Stimulated activated CD8-positive, alpha-beta memory T cell treated with anti-CD3 and anti-CD28 coated beads, Interleukin-7, amount 100 ng/mL, for 48 hours (primary cell): ENCODE results near the gene MICU1.
"Not testable (repeated sequence)": the region's sequence is repeated elsewhere in the genome, so short reads cannot be mapped to it uniquely, and the experiment has no call there.

Source experiments
- DNase-seq, 2 donors: peaks; one replicate each; pipeline ENCODE4 v3.0.0-alpha.2; 2020; ENCODE audit warnings: low read depth in 1 of 2; ENCODE audit errors: extremely low read depth in 1 of 2

Gene MICU1, protein sequence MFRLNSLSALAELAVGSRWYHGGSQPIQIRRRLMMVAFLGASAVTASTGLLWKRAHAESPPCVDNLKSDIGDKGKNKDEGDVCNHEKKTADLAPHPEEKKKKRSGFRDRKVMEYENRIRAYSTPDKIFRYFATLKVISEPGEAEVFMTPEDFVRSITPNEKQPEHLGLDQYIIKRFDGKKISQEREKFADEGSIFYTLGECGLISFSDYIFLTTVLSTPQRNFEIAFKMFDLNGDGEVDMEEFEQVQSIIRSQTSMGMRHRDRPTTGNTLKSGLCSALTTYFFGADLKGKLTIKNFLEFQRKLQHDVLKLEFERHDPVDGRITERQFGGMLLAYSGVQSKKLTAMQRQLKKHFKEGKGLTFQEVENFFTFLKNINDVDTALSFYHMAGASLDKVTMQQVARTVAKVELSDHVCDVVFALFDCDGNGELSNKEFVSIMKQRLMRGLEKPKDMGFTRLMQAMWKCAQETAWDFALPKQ

DNA sequence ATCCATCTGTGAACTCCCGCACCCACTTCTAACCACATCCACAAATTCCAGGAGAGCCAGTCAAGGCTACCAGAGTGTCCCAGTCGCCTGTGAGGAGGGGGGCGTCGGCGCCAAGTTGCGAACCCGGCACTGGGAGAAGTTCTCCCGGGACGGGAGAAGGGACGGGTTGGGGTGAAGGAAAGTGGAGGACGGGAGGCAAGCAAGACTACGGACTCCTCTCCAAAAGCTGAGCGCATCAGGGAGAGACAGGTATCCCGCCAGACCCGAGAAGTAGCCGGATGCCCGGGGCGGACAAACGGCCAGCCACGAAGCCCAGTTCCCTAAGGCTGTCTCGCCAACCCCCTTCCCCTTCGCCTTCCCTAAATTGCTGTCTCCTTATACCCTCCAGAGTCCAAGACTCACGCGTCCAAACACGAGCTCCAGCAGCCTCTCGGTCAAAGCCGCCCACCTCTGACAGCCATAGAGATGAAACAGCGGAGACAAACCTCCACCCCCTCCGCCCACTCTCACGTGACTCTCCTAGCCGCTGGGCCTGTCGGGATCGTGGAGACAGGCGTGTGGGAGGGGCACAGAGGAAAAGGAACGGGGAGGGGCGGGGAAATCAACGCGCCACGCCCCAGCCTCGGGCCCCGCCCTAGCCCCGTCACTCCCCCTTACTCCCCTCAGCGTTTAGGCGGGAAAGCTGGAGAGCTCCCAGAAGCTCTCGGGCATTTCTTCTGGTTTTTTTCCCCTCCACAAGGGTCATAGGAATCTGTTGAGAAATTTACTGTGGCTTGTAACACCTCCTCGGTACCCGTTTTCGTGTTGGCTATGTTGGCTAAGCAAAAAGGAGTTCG lies at the start of gene MICU1:
Gene MICU1 (minus strand): TSS at position 472 of the 836 bp plus-strand sequence. CDS start 59,286 bp downstream, outside the sequence.
- peak; percentile 87 to 95 for DNase-seq

DNA sequence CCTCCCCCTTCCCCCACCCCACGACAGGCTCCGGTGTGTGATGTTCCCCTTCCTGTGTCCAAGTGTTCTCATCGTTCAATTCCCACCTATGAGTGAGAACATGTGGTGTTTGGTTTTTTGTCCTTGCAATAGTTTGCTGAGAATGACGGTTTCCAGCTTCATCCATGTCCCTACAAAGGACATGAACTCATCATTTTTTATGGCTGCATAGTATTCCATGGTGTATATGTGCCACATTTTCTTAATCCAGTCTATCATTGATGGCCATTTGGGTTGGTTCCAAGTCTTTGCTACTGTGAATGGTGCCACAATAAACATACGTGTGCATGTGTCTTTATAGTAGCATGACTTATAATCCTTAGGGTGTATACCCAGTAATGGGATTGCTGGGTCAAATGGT lies 48.3 kb upstream of the MICU1 start:
- not testable (repeated sequence) for DNase-seq

DNA sequence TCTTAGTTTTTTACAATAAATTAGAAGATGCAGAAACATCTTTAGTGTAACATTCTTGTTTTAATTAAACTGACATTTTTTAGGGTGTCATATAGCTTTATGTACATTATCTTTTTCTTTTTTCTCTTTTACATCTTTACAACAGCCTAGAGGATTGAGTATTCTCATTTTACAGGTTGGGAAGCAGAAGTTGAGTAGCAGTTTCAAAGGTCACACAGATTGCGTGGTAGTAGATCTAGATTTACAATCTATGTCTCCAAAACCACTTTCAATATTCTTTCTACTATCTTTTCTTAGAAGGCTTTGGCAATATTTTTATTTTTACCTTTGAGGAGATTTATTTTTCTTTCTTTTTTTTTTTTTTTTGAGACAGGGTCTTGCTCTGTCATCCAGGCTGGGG lies 47.4 kb upstream of the MICU1 start:
- DNase-seq = no peak

DNA sequence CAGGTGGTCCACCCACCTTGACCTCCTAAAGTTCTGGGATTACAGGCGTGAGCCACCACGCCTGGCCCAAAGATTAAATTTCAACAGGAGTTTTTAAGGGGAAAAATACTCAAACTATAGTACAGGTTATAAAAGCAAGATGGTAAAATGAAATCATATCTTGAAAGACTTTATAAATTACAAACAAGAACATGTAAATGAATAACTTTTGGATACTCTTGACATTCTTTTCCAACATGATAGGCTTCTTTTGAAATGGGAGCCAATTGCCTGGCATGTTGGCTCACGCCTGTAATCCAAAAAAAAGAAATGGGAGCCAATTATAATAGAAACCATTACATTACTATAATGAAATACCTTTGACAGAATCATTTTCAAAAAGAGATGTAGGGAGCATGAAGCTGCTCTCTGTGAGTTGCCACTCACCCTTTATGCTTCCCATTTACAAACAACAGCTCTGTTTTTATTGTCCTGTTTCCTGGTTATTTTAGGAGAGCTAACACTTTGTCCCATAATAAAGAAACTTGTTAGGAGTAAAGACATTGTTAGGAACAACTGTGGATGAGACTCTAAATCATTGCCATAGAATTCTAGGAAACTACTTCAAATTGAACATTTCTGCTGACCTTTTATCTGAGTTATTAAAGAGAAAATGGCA lies 41.5 kb upstream of the MICU1 start:
- no peak for DNase-seq

DNA sequence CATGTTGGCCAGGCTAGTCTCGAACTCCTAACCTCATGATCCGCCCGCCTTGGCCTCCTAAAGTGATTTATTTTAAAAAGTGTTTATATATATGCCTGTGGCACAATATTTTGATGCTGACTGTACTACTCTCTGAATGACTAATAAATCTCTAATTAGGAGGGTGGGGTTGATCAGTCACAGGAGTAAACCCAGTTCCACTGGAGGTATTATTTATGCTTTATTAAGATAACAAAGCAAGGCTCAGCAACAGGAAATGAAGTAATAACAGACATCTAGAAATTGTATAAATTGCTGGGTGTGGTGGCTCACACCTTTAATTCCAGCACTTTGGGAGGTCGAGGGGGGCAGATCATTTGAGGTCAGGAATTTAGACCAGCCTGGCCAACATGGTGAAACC lies 40.0 kb upstream of the MICU1 start:
- DNase-seq = no peak

DNA sequence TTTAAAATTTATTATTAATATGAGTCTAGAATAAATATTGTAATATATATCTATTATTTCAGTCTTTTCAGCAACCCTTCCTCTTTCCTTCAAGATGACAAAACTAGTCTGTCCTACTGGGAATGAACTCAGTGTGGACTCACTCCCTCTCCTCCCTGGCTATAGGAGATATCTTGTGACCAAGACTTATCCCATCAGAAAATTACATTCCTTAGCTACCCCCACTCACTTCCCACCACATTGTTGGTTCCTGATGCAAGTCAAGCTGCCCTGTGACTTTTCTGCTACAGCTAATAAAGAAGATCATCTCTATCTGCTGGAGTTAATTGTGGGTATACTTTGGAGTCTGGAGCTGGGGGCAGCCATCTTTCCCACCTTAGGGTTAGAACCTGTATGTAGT lies 38.1 kb upstream of the MICU1 start:
- DNase-seq = no peak

DNA sequence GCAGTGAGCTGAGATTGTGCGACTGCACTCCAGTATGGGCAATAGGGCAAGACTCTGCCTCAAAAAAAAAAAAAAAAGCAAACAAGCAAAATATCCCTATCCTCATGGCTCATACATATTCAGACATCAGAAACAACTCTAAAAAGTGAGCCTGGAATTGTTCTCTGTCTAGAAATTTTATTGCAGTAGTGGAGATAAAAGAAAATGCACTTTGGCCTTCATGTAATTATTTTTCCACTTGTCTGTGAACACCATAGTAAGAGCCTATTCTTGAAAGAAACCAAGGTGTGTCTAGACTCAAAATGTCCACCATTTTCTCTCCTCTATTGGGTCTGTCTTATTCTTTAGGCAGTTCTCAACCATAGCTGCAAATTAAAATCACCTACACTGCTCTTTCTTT lies 35.6 kb upstream of the MICU1 start:
- DNase-seq = no peak

DNA sequence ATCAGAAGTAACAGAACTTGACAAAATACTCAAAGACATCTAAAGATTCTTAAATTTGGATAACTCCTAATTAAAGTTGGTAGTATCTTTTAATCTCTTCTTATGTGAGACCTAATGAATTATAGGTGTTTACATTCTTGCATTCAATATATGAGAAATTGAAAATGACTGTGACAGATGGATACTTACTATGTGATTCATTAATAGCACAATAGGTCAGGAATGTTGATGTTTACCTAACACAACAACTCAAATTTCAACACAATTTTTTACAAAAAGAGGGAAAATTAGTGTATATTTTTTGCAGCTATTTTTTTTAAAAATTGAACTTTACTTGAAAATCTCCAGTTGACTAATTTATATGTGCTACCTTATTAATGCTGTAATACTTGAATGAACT lies 34.3 kb upstream of the MICU1 start:
- no peak for DNase-seq

DNA sequence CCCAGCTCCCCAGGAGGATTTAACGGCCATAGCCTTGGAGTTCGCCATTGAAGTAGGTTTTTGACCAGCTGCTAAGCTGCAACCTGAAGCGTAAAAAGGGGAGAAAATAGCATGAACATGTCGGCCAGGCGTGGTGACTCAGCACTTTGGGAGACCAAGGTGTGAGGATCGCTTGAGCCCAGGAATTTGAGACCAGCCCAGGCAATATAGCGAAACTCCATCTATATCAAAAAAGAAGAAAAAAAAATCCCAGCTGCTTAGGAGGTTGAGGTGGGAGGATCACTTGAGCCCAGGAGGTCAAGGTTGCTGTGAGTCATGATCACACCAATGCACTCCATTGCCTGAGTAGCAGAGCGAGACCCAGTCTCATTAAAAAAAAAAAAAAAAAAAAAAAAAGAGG lies 33.8 kb upstream of the MICU1 start:
- DNase-seq = no peak

DNA sequence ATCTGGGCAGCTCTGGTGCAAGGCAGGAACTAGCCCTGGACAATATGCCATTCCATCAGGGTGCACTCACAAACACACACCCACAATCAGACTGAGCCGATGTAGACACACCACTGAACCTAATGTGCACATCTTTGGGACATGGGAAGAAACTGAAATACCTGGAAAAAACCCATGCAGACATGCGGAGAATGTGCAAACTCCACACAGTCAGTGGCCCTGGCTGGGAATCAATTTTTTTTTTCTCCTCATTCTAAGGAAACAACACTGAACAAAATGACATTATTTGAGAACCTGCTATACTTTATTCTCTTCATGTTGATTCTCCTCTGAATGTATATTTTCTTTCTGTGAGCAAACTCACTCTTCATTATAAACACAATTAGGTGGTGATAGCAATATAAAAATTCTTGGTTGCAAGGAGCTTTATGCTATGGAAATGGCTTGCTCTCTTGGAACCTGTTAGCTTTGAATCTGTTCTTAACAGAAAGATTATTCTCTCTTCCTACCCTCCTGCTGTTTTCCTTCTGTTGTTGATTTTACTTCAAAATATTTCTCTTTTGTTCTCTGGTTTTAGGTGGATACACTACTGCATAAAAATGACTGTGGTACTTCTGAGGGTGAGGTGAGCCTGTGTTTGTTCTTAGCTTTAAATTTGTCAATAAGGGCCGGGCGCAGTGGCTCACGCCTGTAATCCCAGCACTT lies 33.0 kb upstream of the MICU1 start:
- no peak for DNase-seq

DNA sequence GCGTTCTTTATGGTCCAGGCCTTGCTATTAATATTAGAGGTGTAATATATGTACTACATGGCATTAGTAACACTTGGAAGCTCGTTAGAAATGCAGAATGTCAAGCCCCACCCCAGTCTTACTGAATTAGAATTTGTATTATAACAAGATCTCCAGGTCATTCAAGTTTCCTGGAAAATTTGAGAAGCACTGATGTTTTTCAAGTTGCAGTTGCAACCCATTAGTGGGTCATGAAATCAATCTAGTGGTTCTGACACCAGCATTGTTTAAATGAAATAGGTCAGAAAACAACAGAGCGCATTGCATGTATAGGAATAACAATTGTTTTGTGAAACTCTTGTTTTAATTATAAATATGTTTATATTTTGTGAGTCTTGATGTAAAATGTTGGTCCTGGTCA lies 28.8 kb upstream of the MICU1 start:
- no peak for DNase-seq

DNA sequence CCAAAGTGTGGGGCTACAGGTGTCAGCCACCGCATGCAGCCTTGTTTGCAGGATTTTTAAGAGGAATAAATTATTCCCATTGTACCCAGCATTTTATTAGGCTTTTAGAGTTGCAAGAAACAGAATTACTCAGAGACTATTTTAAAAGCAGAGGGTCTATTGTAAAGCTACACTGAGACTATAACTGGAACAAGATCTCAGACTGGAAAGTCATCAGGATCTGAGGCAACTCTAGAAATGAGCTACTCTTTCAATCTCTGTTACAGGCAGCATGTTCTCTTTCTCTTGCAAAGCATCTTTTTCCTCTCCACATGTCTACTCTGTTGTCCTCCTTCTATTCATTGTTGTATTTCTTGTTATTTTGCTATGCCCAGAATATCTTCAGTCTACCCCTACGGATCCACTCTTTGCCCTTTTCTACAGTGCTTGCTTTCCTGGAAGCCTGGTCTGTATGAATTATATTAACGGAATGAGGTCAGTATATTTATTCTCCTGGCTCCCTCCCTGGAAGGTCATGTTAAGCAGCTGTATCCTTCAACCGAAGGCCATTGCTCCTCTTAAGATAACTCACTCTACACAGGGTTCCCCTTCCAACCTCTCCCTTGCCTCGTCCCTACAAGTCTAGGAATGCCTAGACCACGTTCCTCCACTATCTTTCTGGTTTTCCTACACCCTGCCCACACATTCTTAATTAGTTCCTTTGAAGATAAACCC lies 27.7 kb upstream of the MICU1 start:
- no peak for DNase-seq

DNA sequence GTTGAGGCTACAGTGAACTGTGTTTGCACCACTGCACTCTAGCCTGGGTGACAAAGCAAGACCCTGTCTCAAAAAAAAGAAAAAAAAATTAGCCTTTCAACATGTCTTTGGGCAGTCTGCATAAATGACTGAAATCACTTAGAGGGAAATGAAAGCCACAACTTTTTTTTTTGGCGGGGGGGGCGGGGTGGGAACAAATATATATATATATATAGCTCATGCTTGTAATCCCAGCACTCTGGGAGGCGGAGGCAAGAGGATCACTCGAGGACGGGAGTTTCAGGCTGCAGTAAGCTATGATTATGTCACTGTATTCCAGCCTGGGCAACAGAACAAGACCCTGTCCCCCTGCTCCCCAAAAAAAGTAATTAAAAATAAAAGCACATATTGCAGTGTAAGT lies 23.4 kb upstream of the MICU1 start:
- no peak for DNase-seq

DNA sequence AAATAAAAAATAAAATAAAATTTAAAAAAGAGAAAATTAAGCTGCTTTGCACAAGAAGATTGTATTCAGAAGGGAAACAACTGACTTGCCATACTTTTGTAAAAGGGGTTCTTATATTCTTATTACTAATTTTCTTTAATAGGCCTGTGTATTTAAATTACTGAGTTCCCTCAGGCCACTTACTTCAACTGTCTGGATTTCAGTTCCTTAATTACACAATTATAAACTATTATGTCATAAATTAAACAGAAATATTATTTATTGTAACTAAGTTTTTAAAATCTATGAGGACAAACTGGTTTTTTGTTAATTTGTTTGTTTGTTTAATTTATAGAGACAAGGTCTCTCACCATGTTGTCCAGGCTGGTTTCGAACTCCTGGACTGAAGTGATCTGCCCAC lies 22.4 kb upstream of the MICU1 start:
- DNase-seq = no peak

DNA sequence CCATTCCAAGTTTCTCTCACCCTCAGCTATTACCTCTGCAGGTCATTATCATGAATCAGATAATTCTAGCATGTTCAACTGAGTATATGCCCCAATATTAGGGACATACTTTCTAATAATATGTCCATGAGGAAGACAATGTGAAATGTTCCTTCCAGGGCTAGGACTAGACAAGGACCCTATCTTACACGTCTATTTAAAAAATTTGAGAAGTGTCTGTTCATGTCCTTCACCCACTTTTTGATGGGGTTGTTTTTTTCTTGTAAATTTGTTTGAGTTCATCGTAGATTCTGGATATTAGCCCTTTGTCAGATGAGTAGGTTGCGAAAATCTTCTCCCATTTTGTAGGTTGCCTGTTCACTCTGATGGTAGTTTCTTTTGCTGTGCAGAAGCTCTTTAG lies 21.1 kb upstream of the MICU1 start:
- not testable (repeated sequence) for DNase-seq

DNA sequence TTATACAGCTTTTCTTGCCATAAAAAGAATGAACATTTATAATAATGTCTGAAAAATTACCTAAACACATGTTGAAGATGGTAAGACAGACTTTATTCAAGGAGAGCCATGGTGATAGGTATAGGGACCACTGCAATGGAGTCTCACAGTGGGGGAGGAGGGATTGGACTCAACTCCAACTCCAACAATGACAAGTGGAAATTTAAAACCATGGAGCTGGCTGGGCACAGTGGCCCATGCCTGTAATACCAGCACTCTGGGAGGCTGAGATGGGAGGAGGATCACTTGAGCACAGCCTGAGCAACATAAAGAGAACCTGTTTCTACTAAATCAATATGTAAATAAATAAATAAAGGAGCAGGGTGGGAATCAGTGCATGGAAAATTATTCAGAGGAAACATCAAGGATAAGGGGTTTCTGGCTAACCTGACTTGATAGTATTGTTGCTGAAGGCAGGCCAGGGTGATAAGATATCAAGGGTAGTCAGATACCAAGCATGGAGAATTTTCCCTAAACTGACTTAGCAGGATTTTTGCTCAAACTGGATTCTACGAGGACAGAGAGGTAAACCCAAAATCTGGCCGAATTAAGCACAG lies 19.5 kb upstream of the MICU1 start:
- no peak for DNase-seq

DNA sequence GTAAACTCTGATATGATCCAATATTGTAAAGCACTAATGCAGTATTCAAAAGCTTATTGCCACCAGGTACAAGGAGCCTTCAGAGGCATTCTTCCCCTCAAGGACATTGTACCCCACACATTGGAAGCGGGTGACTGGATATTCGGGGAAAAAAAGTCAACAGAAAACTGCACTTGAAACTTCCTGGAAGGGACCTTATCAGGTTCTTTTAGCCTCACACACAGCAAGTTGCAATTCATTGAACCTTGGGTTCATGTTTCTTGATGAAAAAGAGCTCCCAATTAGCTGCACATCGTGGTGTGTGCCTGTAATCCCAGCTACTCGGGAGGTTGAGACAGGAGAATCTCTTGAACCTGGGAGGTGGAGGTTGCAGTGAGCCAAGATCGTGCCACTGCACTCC lies 16.4 kb upstream of the MICU1 start:
- DNase-seq = no peak

DNA sequence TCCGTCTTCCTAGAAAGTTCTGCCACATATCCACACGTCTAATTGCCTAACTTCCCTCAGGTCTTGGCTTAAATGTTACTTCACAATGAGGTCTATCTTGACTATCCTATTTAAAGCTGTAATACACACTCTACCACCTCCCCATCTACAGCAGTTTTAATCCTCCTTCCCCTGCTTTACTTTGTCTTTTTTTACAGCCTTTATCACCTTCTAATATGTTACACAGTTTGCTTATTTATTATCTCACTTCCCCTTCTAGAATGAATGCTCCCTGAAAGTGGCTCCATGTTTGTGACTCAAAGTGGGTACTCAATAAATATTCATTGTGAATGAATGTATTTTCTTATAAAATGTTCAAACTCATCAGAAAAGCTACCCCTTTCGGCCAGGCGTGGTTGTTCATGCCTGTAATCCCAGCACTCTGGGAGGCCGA lies 13.6 kb upstream of the MICU1 start:
- no peak for DNase-seq

DNA sequence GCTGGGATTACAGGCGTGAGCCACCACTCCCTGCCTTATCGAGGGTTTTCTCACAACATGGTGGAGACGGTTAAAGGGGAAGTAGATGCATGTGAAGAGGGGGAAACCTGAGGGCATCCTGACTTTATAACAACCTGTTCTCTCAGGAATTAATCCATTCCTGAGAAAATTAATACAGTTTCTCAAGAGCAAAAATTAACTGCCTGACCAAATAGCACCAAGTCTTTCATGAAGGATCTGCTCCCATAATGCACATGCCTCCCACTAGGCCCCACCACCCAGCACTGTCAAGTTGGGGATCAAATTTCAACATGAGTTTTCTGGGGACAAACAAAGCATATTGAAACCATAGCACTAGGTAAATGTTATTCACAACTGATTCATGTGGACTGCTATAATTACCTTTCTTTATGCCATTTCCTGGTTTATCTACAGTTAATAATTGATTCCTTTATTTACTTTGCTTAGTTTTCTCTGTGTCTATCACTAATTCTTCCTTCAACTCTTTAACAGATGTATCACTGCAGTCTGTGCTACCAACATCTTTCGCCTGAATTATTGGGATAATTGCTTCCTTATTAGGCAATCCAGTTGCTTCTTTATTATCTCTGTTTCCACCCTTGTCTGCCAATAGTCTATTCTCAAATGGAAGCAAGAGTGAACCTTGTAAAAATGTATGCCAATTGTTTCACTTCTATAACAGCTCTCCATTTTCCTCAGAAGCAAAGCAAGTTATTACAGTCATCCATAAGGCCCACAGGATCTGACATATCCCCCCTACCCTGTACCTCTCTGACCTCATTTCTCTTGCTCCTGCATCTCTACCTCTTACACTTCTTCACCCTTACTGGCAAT lies 12.9 kb upstream of the MICU1 start:
- no peak for DNase-seq
